ENCODE results near the gene NPM3. TPM values are rescaled to one million over a fixed set of nuclear protein-coding genes. Genes with fewer than 3 reads are reported as not detected.

Gene NPM3, protein sequence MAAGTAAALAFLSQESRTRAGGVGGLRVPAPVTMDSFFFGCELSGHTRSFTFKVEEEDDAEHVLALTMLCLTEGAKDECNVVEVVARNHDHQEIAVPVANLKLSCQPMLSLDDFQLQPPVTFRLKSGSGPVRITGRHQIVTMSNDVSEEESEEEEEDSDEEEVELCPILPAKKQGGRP
- 47.2 and 63.6 TPM in 2 replicates for total RNA-seq (ENCODE audit: low replicate concordance)
- long read RNA-seq, transcript NPM3-201 (6 exons, 877 nt), result major isoform, 14 of 15 reads
- long read RNA-seq, partial matches to known transcripts, result 0 of 15 reads
- long read RNA-seq, other reads (novel, unspliced or antisense), result 1 of 15 reads

DNA sequence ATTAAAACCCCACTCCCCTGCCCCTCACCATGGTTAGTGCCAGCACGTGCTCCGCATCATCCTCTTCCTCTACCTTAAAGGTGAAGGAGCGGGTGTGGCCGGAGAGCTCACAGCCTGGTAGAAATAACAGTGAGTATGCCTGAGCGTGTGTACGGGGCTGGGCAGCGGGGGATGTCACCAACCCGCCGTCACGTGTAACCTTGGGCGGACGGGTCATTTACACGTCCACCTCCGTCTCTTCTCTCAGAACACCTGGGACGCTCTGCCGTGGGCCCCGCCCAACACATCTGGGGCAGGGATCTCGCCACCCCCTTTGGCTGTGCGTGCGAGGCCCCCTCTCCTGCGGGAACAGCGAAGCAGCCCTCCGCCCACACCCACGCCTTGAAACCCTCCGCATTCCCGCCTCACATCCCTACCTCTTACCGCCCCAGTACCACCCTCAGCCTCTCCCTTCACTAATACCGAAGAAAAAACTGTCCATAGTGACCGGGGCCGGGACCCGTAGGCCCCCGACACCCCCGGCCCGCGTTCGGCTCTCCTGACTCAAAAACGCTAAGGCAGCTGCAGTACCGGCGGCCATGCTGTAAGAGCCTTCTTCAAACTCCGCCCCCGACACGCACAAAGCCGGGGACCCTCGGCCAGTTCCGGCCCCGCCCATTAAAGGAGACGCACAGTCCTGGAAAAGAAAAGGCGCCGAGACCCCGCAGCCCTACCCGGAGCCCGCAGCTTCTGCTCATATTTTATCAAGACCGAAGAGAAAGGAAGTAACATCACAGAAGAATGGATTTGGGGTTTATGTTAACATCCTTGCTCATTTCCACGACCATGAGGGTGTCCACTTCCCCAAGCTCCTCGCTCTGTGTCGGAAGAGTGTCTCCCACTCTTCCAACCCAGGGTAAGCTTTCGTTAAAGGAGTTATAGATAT, at the start of gene NPM3:
TSS of gene NPM3 (minus strand) at position 636 of the 925 bp plus-strand sequence. CDS start at position 580, 56 bp downstream.
- H3K4me1 Mint-ChIP-seq (ENCODE audit: unreplicated experiment), result peaks cover 38% of the 10 kb centered on the region

DNA sequence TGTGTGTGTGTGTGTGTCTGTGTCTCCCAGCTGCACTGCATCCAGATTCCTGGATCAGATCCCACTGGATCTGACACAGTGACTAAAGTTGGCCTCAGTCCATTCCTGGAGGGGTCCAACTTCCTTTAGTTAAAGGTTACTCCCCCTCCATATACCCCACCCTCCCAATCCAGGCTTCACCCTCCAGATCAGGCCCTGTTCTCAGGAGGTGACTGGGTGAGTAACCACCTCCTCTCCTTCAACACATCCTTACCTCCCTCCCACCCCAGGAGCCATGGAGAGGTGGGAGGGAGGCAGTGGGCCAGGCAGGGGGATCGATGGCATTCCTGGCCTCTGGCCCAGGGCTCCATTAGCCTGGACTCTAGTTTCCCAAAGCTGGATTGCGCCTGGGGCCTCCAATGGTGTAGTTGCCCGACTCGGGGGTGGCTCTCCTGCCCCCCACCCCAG, 49.1 kb upstream of the NPM3 start:
- H3K27me3 Mint-ChIP-seq, result peaks cover 2% of the 10 kb centered on the region
- no peak overlapping the region for H3K4me3 Mint-ChIP-seq
- no peak overlapping the region for H3K27ac Mint-ChIP-seq
- H3K4me1 Mint-ChIP-seq (ENCODE audit: unreplicated experiment), result peaks cover 29% of the 10 kb centered on the region
- no peak for DNase-seq (ENCODE audit: extremely low spot score, unreplicated experiment)
- H3K9me3 Mint-ChIP-seq, result no peaks in the 10 kb centered on the region
- H3K36me3 Mint-ChIP-seq, result no peaks in the 10 kb centered on the region
- no peak for TF ChIP-seq CTCF (conservative IDR thresholded peaks at IDR 0.05)

More for the DNA sequence above, at the start of gene NPM3:
- Mint-ChIP-seq H3K27me3 (peaks cover 25% of the 10 kb centered on the region), H3K36me3 (peaks cover 26% of the 10 kb centered on the region), H3K4me3 (peak within 1 kb of the TSS; percentile 99), H3K9me3 (no peaks in the 10 kb centered on the region), H3K27ac (peak within 1 kb of the TSS; percentile 93)
- no peak for DNase-seq (ENCODE audit: extremely low spot score, unreplicated experiment)
- TF ChIP-seq CTCF (conservative IDR thresholded peaks at IDR 0.05), result no peak

DNA sequence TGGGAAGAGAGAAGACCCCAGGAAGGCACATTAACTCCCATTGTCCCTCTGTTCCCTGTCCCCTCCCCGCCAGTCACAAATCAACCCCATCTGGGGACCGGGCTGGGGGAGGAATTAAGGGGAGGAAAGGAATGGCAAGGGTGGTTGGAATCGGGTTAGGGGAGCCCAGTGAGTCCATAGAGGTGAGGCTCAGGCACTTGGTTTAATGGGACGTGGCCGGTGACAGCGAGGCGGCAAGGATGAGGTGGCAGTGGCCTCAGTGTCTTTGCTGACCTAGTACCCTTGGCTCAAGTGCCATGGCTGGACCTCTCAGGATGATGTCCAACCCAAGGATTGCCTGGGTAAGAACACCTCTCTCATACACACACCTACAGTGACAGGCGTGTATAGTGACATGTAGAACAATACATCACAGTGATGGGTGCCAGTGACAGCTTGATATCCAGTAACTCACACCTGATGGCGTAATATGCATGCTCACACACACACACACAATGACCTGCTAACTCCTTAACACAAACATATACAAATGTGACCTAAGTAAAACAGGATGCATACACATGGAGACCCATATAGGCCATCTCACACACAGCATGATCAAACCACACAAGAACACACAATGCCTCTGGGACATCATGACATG, 48.0 kb upstream of the NPM3 start:
- TF ChIP-seq CTCF (conservative IDR thresholded peaks at IDR 0.05), result no peak
- Mint-ChIP-seq H3K4me1 (ENCODE audit: unreplicated experiment) (peaks cover 29% of the 10 kb centered on the region), H3K27me3 (peaks cover 2% of the 10 kb centered on the region), H3K4me3 (peak overlapping the region; percentile 87), H3K36me3 (no peaks in the 10 kb centered on the region), H3K9me3 (no peaks in the 10 kb centered on the region), H3K27ac (peak overlapping the region; percentile 96)
- no peak for DNase-seq (ENCODE audit: extremely low spot score, unreplicated experiment)

DNA sequence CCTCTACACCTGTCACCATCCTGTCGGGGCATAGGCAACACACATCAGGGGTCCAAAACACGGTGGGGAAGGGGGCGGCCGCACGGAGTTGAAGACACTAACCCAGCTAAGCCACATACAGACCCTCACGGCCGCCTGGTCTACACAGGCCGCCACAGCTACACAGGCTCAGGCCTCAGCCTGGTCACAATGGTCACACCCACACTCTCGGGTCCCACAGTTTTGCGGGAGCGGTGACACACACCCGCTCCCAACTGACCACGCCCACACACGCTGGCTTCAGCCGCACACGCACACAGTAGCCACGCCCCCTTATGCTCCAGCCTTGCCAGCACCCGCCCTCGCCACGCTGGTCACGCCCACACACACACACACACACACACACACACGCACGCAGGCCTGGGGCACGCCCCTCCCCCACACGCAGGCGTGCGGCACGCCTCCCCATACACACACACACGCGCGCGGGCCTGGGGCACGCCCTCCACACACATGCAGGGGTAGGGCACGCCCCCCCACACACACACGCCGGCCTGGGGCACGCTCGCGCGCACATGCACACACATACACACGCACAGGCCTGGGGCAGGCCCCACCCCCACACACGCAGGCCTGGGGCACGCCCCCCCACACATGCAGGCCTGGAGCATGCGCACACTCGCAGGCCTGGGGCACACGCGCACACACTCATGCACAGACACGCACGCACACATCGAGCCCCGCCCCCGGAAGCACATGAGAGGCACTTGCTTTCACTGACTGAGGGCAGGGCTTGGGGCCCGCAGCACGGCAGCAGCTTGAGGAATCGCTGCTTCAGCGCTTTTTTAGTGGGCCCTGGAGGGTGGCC, 47.3 kb upstream of the NPM3 start:
- H3K27ac Mint-ChIP-seq, result peak overlapping the region; percentile 96
- H3K4me3 Mint-ChIP-seq, result peak overlapping the region; percentile 87
- peaks cover 29% of the 10 kb centered on the region for H3K4me1 Mint-ChIP-seq (ENCODE audit: unreplicated experiment)

More for the DNA sequence above, 47.3 kb upstream of the NPM3 start:
- no peaks in the 10 kb centered on the region for H3K9me3 Mint-ChIP-seq
- H3K36me3 Mint-ChIP-seq, result no peaks in the 10 kb centered on the region
- peak; percentile 92 for DNase-seq (ENCODE audit: extremely low spot score, unreplicated experiment)
- TF ChIP-seq CTCF (conservative IDR thresholded peaks at IDR 0.05), result no peak
- peaks cover 2% of the 10 kb centered on the region for H3K27me3 Mint-ChIP-seq
